AG04450 (cell line): Measurements from ENCODE around the gene GRIN1. TPM values are rescaled to one million over a fixed set of nuclear protein-coding genes. Genes with fewer than 3 reads are reported as not detected.

Experiments used
- CTCF ChIA-PET: fragments of 300-600, 350-600 bp; formaldehyde crosslinking; extraction: SDS; loops from one replicate; lab custom pipeline; 2022; ENCODE audit warnings: antibody characterized with exemption, inconsistent platforms; lab: Charles Lee
- POLR2A ChIA-PET: fragments of 350-600 bp; formaldehyde crosslinking; extraction: SDS; loops from one replicate; lab custom pipeline; 2021; ENCODE audit warnings: antibody characterized with exemption, inconsistent platforms; lab: Yijun Ruan, JAX
- DNase-seq: peaks from one replicate; pipeline ENCODE4 v3.0.0-alpha.2; 2011; ENCODE audit warnings: low read depth, low spot score
- H3K27ac ChIP-seq: one replicate; pipeline ENCODE4 v1.5.1; 2012; ENCODE audit warnings: low read depth, low read length, control low read depth
- H3K27me3 ChIP-seq: one replicate; pipeline ENCODE4 v1.6.0; 2012; ENCODE audit warnings: low read length; ENCODE audit not compliant: control insufficient read depth, insufficient read depth
- H3K4me3 ChIP-seq: 2 replicates; pipeline ENCODE4 v1.5.1; 2011; ENCODE audit warnings: mild to moderate bottlenecking, low read depth, low read length, control low read depth
- H3K9me3 ChIP-seq: 2 replicates; pipeline ENCODE4 v1.5.1; 2012; ENCODE audit warnings: low read length; ENCODE audit not compliant: control insufficient read depth, insufficient read depth
- polyA plus RNA-seq: library from polyadenylated mRNA; depleted of rRNA; stranded (reverse); fragments of >200 nt; gene quantifications from 2 replicates; pipeline ENCODE4 v1.2.3, GENCODE V29; 2011
- TF ChIP-seq, protein P1 (sequence below): IDR thresholded peaks from 2 replicates; pipeline ENCODE4 v1.5.1; 2011; ENCODE audit warnings: low read depth, low read length, control low read depth, inconsistent platforms

GRIN1 gene
- polyA plus RNA-seq, 1 experiment = not detected

- Histone ChIP-seq H3K27ac (no peak overlapping the region), H3K9me3 (peaks cover 17% of the 10 kb centered on the region), H3K4me3 (no peak overlapping the region), H3K27me3 (no peaks in the 10 kb centered on the region)
- TF ChIP-seq, protein P1, sequence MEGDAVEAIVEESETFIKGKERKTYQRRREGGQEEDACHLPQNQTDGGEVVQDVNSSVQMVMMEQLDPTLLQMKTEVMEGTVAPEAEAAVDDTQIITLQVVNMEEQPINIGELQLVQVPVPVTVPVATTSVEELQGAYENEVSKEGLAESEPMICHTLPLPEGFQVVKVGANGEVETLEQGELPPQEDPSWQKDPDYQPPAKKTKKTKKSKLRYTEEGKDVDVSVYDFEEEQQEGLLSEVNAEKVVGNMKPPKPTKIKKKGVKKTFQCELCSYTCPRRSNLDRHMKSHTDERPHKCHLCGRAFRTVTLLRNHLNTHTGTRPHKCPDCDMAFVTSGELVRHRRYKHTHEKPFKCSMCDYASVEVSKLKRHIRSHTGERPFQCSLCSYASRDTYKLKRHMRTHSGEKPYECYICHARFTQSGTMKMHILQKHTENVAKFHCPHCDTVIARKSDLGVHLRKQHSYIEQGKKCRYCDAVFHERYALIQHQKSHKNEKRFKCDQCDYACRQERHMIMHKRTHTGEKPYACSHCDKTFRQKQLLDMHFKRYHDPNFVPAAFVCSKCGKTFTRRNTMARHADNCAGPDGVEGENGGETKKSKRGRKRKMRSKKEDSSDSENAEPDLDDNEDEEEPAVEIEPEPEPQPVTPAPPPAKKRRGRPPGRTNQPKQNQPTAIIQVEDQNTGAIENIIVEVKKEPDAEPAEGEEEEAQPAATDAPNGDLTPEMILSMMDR = no peak
- POLR2A ChIA-PET = no interaction called here
- no peak for DNase-seq
- CTCF ChIA-PET = no interaction called here
Observed at GRCh38 chr9:137097761-137098462, 41.0 kb upstream of the GRIN1 start.

GRCh38 chr9:137099231-137099630 lies 39.7 kb upstream of the GRIN1 start:
- H3K27me3 ChIP-seq = no peaks in the 10 kb centered on the region
- DNase-seq = no peak
- TF ChIP-seq, protein P1 = no peak
- POLR2A ChIA-PET = no interaction called here
- H3K4me3 ChIP-seq = no peak overlapping the region
- H3K27ac ChIP-seq = no peak overlapping the region
- peaks cover 23% of the 10 kb centered on the region for H3K9me3 ChIP-seq
- CTCF ChIA-PET = no interaction called here

DNA sequence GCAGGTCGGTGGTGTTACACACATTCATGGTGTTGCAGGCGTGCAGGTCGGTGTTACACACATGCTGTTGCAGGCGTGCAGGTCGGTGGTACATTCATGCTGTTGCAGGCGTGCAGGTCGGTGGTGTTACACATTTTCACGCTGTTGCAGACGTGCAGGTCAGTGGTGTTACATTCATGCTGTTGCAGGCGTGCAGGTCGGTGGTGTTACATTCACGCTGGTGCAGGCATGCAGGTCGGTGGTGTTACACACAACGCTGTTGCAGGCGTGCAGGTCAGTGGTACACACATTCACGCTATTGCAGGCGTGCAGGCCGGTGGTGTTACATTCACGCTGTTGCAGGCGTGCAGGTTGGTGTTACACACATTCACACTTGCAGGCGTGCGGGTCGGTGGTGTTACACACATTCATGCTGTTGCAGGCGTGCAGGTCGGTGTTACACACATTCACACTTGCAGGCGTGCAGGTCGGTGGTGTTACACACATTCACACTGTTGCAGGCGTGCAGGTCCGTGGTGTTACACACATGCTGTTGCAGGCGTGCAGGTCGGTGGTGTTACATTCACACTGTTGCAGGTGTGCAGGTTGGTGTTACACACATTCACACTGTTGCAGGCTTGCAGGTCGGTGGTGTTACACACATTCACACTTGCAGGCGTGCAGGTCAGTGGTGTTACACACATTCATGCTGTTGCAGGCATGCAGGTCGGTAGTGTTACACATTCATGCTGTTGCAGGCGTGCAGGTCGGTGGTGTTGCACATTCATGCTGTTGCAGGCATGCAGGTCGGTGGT lies 35.6 kb upstream of the GRIN1 start:
- no peak overlapping the region for H3K4me3 ChIP-seq
- POLR2A ChIA-PET = interaction anchor here (0.8 kb wide), 1 partner anchor 86 kb away, joined by 4 read pairs; the partner anchor contains the start of gene SSNA1
- H3K9me3 ChIP-seq = peaks cover 23% of the 10 kb centered on the region
- CTCF ChIA-PET = no interaction called here
- H3K27ac ChIP-seq = no peak overlapping the region
- H3K27me3 ChIP-seq = no peaks in the 10 kb centered on the region
- DNase-seq = no peak
- TF ChIP-seq, protein P1 = no peak

DNA sequence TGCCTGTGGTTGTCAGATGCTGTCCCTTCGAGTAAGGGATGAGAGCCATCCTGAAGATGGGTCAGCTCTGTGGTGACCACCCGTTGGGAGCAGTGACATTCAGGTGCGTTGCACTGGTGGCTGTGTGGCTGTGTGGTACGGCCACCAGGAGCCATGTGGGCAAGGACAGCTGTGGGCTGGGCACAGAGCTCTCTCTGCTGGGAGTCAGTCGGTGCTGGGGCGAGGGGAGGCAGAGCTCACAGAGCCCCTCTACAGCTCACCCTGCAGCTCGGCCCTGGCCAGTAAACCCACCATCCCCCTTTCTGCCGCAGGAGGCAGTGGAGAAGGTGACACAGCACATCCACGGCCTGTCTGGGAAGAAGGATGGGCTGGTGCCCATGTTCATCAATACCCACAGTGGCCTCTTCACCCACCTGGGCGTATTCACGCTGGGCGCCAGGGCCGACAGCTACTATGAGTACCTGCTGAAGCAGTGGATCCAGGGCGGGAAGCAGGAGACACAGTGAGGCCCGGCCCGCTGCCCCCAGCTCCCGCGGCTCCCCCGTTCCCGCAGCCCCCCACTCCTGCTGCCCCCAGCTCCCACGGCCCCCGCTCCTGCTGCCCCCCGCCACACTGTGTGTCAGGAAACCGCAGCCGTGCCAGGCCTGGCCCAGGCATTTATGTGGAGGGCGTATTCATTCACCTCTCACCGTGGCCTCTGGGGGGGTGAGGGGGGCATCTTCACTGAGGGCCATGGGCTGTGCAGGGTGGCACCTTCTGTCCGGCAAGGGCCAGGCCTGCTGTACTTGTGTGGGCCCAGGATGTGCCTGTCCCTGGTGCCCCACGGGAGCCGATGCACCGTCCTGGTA lies 32.9 kb upstream of the GRIN1 start:
- POLR2A ChIA-PET = no interaction called here
- TF ChIP-seq, protein P1 = no peak
- Histone ChIP-seq H3K4me3 (no peak overlapping the region), H3K27ac (no peak overlapping the region), H3K9me3 (peaks cover 23% of the 10 kb centered on the region), H3K27me3 (no peaks in the 10 kb centered on the region)
- no peak for DNase-seq
- CTCF ChIA-PET = no interaction called here
